CD14-positive monocyte (primary cell): ENCODE data around the gene KIF4B. TPM values are rescaled to one million over a fixed set of nuclear protein-coding genes. Genes with fewer than 3 reads are reported as not detected.
"Not testable (repeated sequence)": the region's sequence is repeated elsewhere in the genome, so short reads cannot be mapped to it uniquely, and the experiment has no call there.

ENCODE experiments used
- DNase-seq, 3 donors: peaks; one replicate each; pipeline ENCODE4 v3.0.0-alpha.2; 2011 to 2022
- H2AFZ ChIP-seq: 2 replicates; pipeline ENCODE4 v1.6.0; 2012; ENCODE audit warnings: mild to moderate bottlenecking, low read depth, low read length, inconsistent platforms; ENCODE audit not compliant: insufficient read depth, poor library complexity, severe bottlenecking
- H3K27ac ChIP-seq, 2 donors: 1 replicate in 1 of 2; 2 replicates in 1 of 2; pipeline ENCODE4 v1.5.1; 2012 to 2013; ENCODE audit warnings: low read length in 2 of 2, control low read depth in 1 of 2, inconsistent platforms in 1 of 2, low read depth in 1 of 2, mild to moderate bottlenecking in 1 of 2
- H3K27me3 ChIP-seq, 2 donors: one replicate each; pipeline versions ENCODE4 v1.6.0 to v1.6.1; 2011 to 2013; ENCODE audit warnings: low read length in 2 of 2; ENCODE audit not compliant: control insufficient read depth in 2 of 2, insufficient read depth in 2 of 2
- H3K36me3 ChIP-seq, 2 donors: replicated peaks in 1 of 2; 1 replicate in 1 of 2; 2 replicates in 1 of 2; pipeline versions ENCODE4 v1.5.1 to v1.6.1; 2012 to 2013; ENCODE audit warnings: low read length in 2 of 2, control low read depth in 1 of 2, inconsistent platforms in 1 of 2, mild to moderate bottlenecking in 1 of 2; ENCODE audit not compliant: insufficient read depth in 2 of 2, control insufficient read depth in 1 of 2
- H3K4me1 ChIP-seq, 2 donors: 1 replicate in 1 of 2; 2 replicates in 1 of 2; pipeline versions ENCODE4 v1.5.1 to v1.6.1; 2012 to 2013; ENCODE audit warnings: low read length in 2 of 2, control low read depth in 1 of 2, inconsistent platforms in 1 of 2, mild to moderate bottlenecking in 1 of 2, moderate library complexity in 1 of 2; ENCODE audit not compliant: insufficient read depth in 2 of 2, control insufficient read depth in 1 of 2
- H3K4me2 ChIP-seq: replicated peaks from 2 replicates; pipeline ENCODE3; 2012; ENCODE audit warnings: low read length, moderate library complexity, mild to moderate bottlenecking; ENCODE audit not compliant: poor library complexity, severe bottlenecking; ENCODE audit errors: extremely low read depth
- H3K4me3 ChIP-seq, 3 experiments: fragments of 200-600 bp in 1 of 3; sonication (generic) in 1 of 3; replicated peaks in 1 of 3; 1 replicate in 2 of 3; 2 replicates in 1 of 3; pipeline ENCODE4 v1.5.1; 2011 to 2013; ENCODE audit warnings: low read length in 3 of 3, mild to moderate bottlenecking in 3 of 3, control low read depth in 2 of 3, low read depth in 2 of 3, inconsistent platforms in 1 of 3, moderate library complexity in 1 of 3
- H3K79me2 ChIP-seq: 2 replicates; pipeline ENCODE4 v1.6.0; 2012; ENCODE audit warnings: mild to moderate bottlenecking, control low read depth, inconsistent platforms, low read length, moderate library complexity; ENCODE audit not compliant: insufficient read depth
- H3K9ac ChIP-seq: 2 replicates; pipeline ENCODE4 v1.6.0; 2017; ENCODE audit warnings: low read length, mild to moderate bottlenecking; ENCODE audit not compliant: insufficient read depth, poor library complexity, severe bottlenecking
- H3K9me3 ChIP-seq, 2 donors: replicated peaks in 1 of 2; 1 replicate in 1 of 2; 2 replicates in 1 of 2; pipeline versions ENCODE4 v1.5.1 to v1.6.1; 2012 to 2013; ENCODE audit warnings: low read length in 2 of 2, control low read depth in 1 of 2; ENCODE audit not compliant: control insufficient read depth in 1 of 2, insufficient read depth in 1 of 2
- H4K20me1 ChIP-seq: 2 replicates; pipeline ENCODE4 v1.6.0; 2012; ENCODE audit warnings: mild to moderate bottlenecking, low read length, control low read depth, moderate library complexity; ENCODE audit not compliant: insufficient read depth
- H3K27ac Mint-ChIP-seq, 7 donors: one replicate each; pipeline ENCODE4 v1.8.0; 2020; ENCODE audit warnings: mild to moderate bottlenecking in 7 of 7, mixed read lengths in 7 of 7, moderate library complexity in 6 of 7, inconsistent platforms in 2 of 7
- H3K27me3 Mint-ChIP-seq, 3 donors: one replicate each; pipeline ENCODE4 v1.8.0; 2021 to 2022; ENCODE audit warnings: low read depth in 3 of 3, mild to moderate bottlenecking in 3 of 3, mixed read lengths in 3 of 3, moderate library complexity in 3 of 3, inconsistent platforms in 1 of 3
- H3K36me3 Mint-ChIP-seq, 2 donors: one replicate each; pipeline ENCODE4 v1.8.0; 2020; ENCODE audit warnings: mixed read lengths in 2 of 2, inconsistent platforms in 1 of 2, mild to moderate bottlenecking in 1 of 2
- H3K4me1 Mint-ChIP-seq: one replicate; pipeline ENCODE4 v1.8.0; 2020; ENCODE audit warnings: mild to moderate bottlenecking, mixed read lengths
- H3K4me3 Mint-ChIP-seq, 2 donors: one replicate each; pipeline ENCODE4 v1.8.0; 2020; ENCODE audit warnings: mild to moderate bottlenecking in 2 of 2, mixed read lengths in 2 of 2, moderate library complexity in 1 of 2
- H3K9me3 Mint-ChIP-seq, 7 donors: one replicate each; pipeline ENCODE4 v1.8.0; 2020 to 2022; ENCODE audit warnings: mixed read lengths in 7 of 7, mild to moderate bottlenecking in 6 of 7, moderate library complexity in 6 of 7, inconsistent platforms in 2 of 7
- CTCF ChIP-seq: fragments of 200-600 bp; IDR thresholded peaks from one replicate; pipeline ENCODE4 v1.8.0; 2022; ENCODE audit warnings: antibody characterized with exemption, mild to moderate bottlenecking
- WGBS: methylation state at CpG from one replicate; pipeline ENCODE4 v1.1.5; 2013; ENCODE audit warnings: missing lambda C conversion rate; ENCODE audit not compliant: insufficient coverage; 5-methylcytosine and 5-hydroxymethylcytosine counted together
- intact Hi-C, 2 donors: fragments of 100-400 bp; cut with micrococcal nuclease; formaldehyde crosslinking; loops; one replicate each; pipeline versions ENCODE4 v1.15.0 to v1.15.1; 2023
- polyA plus RNA-seq, 3 donors: library from polyadenylated mRNA; depleted of rRNA in 1 of 3; unstranded in 2 of 3; stranded (reverse) in 1 of 3; fragments of 300-500 nt in 2 of 3; fragments of >200 nt in 1 of 3; fragmentation: Illumina TruSeq in 2 of 3; gene quantifications; 1 replicate in 2 of 3; 2 replicates in 1 of 3; pipeline ENCODE4 v1.2.3, GENCODE V29; 2012 to 2021

The KIF4B gene
- polyA plus RNA-seq, 3 donors = 0.01 TPM; not detected in 2

- H3K36me3 Mint-ChIP-seq = peaks cover 3 to 5% of the 10 kb centered on the region in 2 donors
- Histone ChIP-seq H2AFZ (no peak overlapping the region), H3K4me2 (no peak overlapping the region), H3K27ac (no peak overlapping the region), H4K20me1 (no peaks in the 10 kb centered on the region), H3K36me3 (no peaks in the 10 kb centered on the region), H3K27me3 (no peaks in the 10 kb centered on the region), H3K4me3 (no peak overlapping the region), H3K9me3 (peaks cover 0 to 5% of the 10 kb centered on the region in 2 donors), H3K79me2 (no peaks in the 10 kb centered on the region), H3K9ac (no peak overlapping the region), H3K4me1 (peaks cover 0 to 3% of the 10 kb centered on the region in 2 donors)
- H3K27ac Mint-ChIP-seq = no peak overlapping the region
- peaks cover 4 to 9% (median 5%) of the 10 kb centered on the region in 7 donors for H3K9me3 Mint-ChIP-seq
- intact Hi-C loops = no loop called here
- no peak for TF ChIP-seq CTCF
- DNase-seq = peak in 2 of 3 donors; percentile 10 to 36
- peaks cover 7% of the 10 kb centered on the region for H3K4me1 Mint-ChIP-seq
- no peak overlapping the region for H3K4me3 Mint-ChIP-seq
- H3K27me3 Mint-ChIP-seq = no peaks in the 10 kb centered on the region
- no CpG with 5 or more reads among the region's 1 CpG for WGBS
These were observed 36.1 kb upstream of the KIF4B start for GRCh38 chr5:154977409-154977808.

GRCh38 chr5:154978294-154978693 is 35.3 kb upstream of the KIF4B start:
- no CpG with 5 or more reads among the region's 2 CpGs for WGBS
- H3K9me3 Mint-ChIP-seq, H3K4me2 ChIP-seq, H2AFZ ChIP-seq, H3K4me1 Mint-ChIP-seq, H3K27me3 ChIP-seq, H3K36me3 Mint-ChIP-seq, H4K20me1 ChIP-seq, H3K9me3 ChIP-seq, H3K4me3 Mint-ChIP-seq, H3K36me3 ChIP-seq, H3K27me3 Mint-ChIP-seq, intact Hi-C loops, H3K27ac ChIP-seq, H3K79me2 ChIP-seq, H3K4me1 ChIP-seq, H3K27ac Mint-ChIP-seq, DNase-seq, H3K4me3 ChIP-seq, H3K9ac ChIP-seq: not testable (repeated sequence)
